ENCODE data around the gene AHCYL2.
A peak's percentile ranks its signal among the peaks of the same experiment; 100 is the strongest.
"Not testable (repeated sequence)": the region's sequence is repeated elsewhere in the genome, so short reads cannot be mapped to it uniquely, and the experiment has no call there.

Gene AHCYL2

DNA sequence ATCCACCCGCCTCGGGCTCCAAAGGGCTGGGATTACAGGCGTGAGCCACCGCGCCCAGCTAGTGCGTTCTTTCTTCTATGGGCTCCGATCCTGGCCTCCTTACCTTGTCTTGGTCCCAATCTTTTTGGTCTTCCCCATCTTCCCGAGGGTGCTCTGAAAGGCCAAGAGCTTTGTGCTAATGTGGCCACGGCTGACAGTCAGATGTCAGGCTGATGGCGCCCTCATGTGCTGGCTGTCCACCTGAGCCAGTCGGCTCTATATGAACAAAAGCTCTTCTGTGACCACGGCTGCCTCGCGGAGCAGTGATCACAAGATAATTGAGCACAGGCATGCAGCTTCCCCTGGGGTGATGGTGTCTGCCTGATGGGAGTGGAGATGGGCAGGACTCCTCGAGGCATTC, 11.0 kb upstream of the AHCYL2 start:
- peak; percentile 67 for DNase-seq (ENCODE audit: low spot score)
- TF ChIP-seq, protein P1, sequence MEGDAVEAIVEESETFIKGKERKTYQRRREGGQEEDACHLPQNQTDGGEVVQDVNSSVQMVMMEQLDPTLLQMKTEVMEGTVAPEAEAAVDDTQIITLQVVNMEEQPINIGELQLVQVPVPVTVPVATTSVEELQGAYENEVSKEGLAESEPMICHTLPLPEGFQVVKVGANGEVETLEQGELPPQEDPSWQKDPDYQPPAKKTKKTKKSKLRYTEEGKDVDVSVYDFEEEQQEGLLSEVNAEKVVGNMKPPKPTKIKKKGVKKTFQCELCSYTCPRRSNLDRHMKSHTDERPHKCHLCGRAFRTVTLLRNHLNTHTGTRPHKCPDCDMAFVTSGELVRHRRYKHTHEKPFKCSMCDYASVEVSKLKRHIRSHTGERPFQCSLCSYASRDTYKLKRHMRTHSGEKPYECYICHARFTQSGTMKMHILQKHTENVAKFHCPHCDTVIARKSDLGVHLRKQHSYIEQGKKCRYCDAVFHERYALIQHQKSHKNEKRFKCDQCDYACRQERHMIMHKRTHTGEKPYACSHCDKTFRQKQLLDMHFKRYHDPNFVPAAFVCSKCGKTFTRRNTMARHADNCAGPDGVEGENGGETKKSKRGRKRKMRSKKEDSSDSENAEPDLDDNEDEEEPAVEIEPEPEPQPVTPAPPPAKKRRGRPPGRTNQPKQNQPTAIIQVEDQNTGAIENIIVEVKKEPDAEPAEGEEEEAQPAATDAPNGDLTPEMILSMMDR (IDR thresholded peaks at IDR 0.05; ENCODE audit: borderline replicate concordance, control extremely low read depth, extremely low read depth, insufficient read depth, missing control alignments), result peak; percentile 11
- in situ Hi-C loops (cut with MboI; ENCODE audit: low sequenced_read_pairs, unreplicated experiment), result loop anchor here (10.0 kb wide), 2 partner anchors 81 to 309 kb away; no protein-coding TSS in a partner anchor

DNA sequence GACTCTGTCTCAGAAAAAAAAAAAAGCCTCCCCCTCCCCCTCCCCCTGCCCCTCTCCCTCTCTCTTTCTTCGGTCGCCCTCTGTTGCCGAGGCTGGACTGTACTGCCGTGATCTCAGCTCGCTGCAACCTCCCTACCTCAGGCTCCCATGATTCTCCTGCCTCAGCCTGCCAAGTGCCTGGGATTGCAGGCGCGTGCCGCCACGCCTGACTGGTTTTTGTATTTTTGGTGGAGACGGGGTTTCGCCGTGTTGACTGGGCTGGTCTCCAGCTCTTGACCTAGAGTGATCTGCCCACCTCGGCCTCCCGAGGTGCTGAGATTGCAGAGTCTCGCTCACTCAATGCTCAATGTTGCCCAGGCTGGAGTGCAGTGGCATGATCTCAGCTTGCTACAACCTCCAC, 9.1 kb upstream of the AHCYL2 start:
- in situ Hi-C loops (cut with MboI; ENCODE audit: low sequenced_read_pairs, unreplicated experiment), result loop anchor here (10.0 kb wide), 2 partner anchors 79 to 311 kb away; no protein-coding TSS in a partner anchor
- DNase-seq (ENCODE audit: low spot score), result not testable (repeated sequence)

DNA sequence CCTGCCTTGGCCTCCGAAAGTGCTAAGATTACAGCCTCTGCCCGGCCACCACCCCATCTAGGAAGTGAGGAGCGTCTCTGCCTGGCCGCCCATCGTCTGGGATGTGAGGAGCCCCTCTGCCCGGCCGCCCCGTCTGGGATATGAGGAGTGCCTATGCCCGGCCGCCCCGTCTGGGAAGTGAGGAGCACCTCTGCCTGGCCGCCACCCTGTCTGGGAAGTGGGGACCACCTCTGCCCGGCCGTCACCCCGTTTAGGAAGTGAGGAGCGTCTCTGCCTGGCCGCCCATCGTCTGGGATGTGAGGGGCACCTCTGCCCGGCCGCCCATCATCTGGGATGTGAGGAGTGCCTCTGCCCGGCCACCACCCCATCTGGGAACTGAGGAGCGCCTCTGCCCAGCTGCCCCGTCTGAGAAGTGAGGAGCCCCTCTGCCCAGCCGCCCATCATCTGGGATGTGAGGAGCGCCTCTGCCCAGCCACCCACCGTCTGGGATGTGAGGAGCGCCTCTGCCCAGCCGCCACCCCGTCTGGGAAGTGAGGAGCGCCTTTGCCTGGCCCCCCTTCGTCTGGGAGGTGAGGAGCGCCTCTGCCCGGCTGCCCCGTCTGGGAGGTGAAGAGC, 8.6 kb upstream of the AHCYL2 start:
- not testable (repeated sequence) for DNase-seq (ENCODE audit: low spot score)
- in situ Hi-C loops (cut with MboI; ENCODE audit: low sequenced_read_pairs, unreplicated experiment), result loop anchor here (10.0 kb wide), 2 partner anchors 79 to 311 kb away; no protein-coding TSS in a partner anchor

DNA sequence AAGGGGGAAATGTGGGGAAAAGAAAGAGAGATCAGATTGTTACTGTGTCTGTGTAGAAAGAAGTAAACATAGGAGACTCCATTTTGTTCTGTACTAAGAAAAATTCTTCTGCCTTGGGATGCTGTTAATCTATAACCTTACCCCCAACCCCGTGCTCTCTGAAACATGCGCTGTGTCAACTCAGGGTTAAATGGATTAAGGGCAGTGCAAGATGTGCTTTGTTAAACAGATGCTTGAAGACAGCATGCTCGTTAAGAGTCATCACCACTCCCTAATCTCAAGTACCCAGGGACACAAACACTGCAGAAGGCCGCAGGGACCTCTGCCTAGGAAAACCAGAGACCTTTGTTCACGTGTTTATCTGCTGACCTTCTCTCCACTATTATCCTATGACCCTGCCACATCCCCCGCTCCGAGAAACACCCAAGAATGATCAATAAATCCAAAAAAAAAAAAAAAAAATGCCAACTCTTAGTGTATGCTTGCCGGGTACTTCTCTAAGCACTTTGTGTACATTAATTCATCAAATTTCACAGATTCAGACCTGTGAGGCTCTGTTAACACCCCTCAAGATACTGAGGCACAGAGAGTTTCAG, 7.9 kb upstream of the AHCYL2 start:
- not testable (repeated sequence) for DNase-seq (ENCODE audit: low spot score)
- in situ Hi-C loops (cut with MboI; ENCODE audit: low sequenced_read_pairs, unreplicated experiment), result loop anchor here (10.0 kb wide), 2 partner anchors 78 to 312 kb away; no protein-coding TSS in a partner anchor

DNA sequence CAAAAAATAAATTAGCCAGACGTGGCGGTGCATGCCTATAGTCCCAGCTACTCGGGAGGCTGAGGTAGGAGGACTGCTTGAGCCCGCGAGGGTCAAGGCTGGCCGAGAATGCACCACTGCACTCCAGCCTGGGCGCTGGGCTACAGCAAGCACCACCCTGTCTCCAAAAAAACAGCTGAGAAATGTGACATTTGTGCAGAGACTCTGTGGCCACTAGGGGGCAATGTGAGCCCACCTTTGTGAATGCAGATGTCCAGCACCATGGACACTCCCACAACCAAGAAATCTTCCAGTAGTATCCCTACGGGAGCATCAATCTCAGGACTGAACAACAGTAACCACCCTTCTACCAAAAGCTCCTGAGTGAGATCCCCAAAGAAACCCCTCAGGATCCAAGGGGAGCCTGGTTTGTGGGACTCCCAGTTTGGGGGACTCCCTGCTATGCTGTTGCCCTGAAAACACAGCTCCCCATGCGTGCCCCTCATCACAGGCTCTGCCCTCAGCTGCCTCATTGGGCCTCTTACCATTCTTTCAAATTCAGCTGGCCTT, 6.2 kb upstream of the AHCYL2 start:
- TF ChIP-seq, protein P1 (IDR thresholded peaks at IDR 0.05; ENCODE audit: borderline replicate concordance, control extremely low read depth, extremely low read depth, insufficient read depth, missing control alignments), result peak; percentile 86
- peak; percentile 83 for DNase-seq (ENCODE audit: low spot score)
- in situ Hi-C loops (cut with MboI; ENCODE audit: low sequenced_read_pairs, unreplicated experiment), result loop anchor here (10.0 kb wide), 2 partner anchors 76 to 314 kb away; no protein-coding TSS in a partner anchor

DNA sequence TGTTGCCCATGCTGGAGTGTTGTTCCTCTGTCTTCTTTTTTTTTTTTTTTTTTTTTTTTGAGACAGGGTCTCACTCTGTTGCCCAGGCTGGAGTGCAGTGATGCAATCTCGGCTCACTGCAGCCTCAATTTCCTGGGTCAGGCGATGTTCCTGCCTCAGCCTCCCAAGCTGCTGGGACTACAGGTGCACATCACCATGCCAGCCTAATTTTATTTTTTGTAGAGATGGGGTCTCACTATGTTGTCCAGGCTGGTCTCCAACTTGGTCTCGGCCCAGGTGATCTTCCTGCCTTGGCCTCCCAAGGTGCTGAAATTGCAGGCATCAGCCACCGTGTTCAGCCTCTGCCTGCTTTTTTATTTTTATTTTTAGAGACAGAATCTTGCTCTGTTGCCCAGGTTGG, 5.7 kb upstream of the AHCYL2 start:
- DNase-seq (ENCODE audit: low spot score), result not testable (repeated sequence)
- in situ Hi-C loops (cut with MboI; ENCODE audit: low sequenced_read_pairs, unreplicated experiment), result loop anchor here (10.0 kb wide), 2 partner anchors 76 to 314 kb away; no protein-coding TSS in a partner anchor

DNA sequence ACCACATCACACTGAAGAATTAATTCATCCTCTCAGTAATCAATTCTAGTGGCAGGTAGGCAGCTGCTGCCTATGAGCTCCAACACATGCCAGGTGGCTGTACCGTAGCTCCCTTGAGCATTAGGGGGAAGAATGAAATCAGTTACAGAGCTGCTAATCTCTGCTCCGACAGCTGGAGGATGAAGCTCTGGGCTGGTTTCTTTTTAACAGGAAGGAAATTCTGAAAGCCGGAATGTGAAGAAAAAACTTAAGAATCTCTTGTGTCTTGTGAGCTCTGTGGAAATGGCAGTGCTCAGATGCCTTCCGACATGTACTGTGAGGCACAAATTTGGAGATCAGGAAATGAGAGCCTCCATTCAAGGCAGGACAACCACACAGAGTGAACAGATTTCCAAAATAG, 2.8 kb upstream of the AHCYL2 start:
- no peak for DNase-seq (ENCODE audit: low spot score)
- in situ Hi-C loops (cut with MboI; ENCODE audit: low sequenced_read_pairs, unreplicated experiment), result no loop called here
- TF ChIP-seq, protein P1 (IDR thresholded peaks at IDR 0.05; ENCODE audit: borderline replicate concordance, control extremely low read depth, extremely low read depth, insufficient read depth, missing control alignments), result no peak

DNA sequence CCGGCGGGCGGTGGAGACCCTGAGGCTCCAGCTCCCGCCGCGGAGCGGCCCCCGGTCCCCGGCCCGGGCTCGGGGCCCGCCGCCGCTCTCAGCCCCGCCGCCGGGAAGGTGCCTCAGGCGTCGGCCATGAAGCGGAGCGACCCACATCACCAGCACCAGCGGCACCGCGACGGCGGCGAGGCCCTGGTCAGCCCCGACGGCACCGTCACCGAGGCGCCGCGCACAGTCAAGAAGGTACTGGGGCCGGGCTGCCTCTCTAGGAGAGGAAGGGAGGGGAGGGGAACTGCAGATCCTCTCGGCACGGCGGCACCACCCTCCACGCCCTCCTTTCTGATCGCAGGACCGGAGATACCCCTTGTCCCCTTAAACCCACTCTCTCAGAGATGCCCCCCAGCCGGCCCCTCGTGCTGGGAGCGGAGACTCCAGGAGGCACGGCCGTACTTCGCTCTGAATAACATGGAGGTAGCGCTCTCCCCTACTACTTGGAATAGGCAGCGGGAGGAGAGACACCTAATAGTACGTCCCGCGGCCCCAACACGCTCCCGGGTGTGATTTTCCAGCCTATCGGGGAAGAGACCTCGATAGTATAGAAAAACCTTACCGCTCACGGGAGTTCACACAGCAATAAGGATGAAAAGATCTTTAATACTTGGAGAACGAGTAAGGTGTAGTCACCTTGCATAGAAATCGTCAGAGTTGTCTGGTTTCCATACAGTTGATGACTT, 538 bp downstream of the AHCYL2 start:
- DNase-seq (ENCODE audit: low spot score), result peak; percentile 55

More for the DNA sequence above, 538 bp downstream of the AHCYL2 start:
- TF ChIP-seq, protein P1 (IDR thresholded peaks at IDR 0.05; ENCODE audit: borderline replicate concordance, control extremely low read depth, extremely low read depth, insufficient read depth, missing control alignments), result no peak
- in situ Hi-C loops (cut with MboI; ENCODE audit: low sequenced_read_pairs, unreplicated experiment), result no loop called here
